ENCODE results near the gene ANKH. TPM values are rescaled to one million over a fixed set of nuclear protein-coding genes. Genes with fewer than 3 reads are reported as not detected.

Gene ANKH
- total RNA-seq, 1 experiment from 2014 or later: 53.2 TPM

DNA sequence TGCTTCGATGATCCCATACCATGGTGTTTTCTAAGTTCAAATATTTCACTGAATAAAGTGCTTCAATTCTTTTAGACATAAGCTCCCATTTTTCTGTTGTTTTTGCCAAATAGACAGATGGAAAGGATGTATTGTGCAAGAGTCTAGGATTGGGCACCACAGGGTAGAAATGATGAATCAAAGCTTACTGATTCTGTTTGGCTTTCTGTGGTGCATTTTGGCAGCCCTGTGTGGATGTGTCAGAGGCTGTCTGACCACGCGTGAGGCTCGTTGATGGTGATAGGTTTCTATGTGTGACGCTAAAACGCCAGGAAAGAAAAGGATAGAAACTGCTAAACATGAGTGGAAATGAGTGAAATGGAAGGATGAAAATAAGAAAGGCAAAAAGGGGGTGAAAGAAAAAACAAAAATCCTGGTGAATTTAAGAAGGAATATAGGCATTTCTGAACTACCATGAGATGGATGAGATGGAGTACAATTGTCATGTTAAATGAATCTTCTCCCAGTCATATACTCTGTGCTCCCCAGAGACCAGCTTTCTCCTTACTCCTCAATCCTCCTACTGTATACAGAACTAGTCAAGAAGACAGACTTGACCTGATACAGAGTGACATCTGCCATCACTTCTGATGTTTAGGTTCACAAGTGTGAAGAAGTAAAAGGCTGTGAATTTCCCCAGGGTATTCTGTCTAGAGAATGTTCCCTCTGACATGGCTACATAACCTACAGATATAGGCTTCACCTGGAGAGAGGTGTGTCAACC lies 54.4 kb downstream of the ANKH start:
- Mint-ChIP-seq H3K4me3 (ENCODE audit: low read depth, unreplicated experiment) (no peak overlapping the region), H3K27ac (ENCODE audit: unreplicated experiment) (no peak overlapping the region), H3K36me3 (ENCODE audit: insufficient read depth, unreplicated experiment) (no peaks in the 10 kb centered on the region), H3K4me1 (ENCODE audit: low read depth, unreplicated experiment) (peaks cover 8% of the 10 kb centered on the region), H3K27me3 (ENCODE audit: unreplicated experiment) (no peaks in the 10 kb centered on the region), H3K9me3 (ENCODE audit: low read depth, unreplicated experiment) (no peaks in the 10 kb centered on the region)
- intact Hi-C loops (cut with micrococcal nuclease; ENCODE audit: unreplicated experiment): no loop called here
- no TSS peak for BruUV-seq (replicated peaks)
- TF ChIP-seq, protein P1, sequence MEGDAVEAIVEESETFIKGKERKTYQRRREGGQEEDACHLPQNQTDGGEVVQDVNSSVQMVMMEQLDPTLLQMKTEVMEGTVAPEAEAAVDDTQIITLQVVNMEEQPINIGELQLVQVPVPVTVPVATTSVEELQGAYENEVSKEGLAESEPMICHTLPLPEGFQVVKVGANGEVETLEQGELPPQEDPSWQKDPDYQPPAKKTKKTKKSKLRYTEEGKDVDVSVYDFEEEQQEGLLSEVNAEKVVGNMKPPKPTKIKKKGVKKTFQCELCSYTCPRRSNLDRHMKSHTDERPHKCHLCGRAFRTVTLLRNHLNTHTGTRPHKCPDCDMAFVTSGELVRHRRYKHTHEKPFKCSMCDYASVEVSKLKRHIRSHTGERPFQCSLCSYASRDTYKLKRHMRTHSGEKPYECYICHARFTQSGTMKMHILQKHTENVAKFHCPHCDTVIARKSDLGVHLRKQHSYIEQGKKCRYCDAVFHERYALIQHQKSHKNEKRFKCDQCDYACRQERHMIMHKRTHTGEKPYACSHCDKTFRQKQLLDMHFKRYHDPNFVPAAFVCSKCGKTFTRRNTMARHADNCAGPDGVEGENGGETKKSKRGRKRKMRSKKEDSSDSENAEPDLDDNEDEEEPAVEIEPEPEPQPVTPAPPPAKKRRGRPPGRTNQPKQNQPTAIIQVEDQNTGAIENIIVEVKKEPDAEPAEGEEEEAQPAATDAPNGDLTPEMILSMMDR (IDR thresholded peaks at IDR 0.05; ENCODE audit: unreplicated experiment): no peak
- CTCF ChIA-PET: no interaction called here
- no peak for DNase-seq

DNA sequence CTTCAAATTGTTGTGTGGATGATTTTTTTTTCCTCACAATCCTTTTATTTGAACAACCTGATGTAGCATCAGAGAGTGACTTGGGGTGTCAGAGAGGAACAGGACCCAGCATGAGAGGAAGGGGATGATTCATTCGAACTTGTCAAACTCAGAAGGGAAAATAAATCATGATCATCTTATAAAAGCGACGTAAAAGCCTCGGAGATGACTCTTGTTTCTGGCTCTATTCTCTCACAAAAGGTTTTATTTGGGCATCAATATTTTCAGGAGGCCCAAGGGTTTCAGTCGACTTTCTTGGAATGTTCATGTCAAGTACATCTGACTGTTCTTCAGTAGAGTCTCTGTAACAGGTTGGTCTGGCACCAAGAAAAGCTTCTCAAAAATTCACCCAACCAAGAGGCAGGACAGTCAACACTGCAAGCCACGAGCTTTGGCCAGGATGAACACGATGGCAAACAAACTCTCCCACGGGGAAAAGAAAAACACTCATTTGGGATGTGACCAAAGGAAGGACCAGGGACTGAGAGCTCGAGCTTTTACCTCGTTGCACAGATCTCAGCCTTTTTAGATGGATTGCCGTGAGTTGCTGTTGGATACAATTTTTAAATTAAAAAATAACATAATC lies 55.1 kb downstream of the ANKH start:
- H3K27me3 Mint-ChIP-seq (ENCODE audit: unreplicated experiment): no peaks in the 10 kb centered on the region
- CTCF ChIA-PET: no interaction called here

DNA sequence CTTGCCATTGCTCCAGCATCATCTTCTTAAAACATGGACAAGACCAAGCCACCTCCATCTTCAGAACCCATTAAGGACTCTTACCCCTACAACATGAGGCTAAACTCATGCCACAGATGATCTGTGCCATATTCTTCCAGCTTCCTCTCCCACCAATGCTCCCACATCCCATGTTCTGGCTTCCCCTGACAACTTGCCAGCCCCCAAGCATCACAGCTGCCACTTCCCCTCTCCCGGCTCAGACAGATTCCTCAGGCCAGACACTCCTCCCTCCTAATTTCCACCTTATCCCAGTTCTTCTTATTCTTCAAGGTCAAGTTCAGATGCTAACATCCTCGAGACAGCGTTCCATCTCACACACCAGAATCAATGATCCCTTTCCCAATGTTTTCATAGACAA lies 57.8 kb downstream of the ANKH start:
- TF ChIP-seq, protein P1 (IDR thresholded peaks at IDR 0.05; ENCODE audit: unreplicated experiment): no peak
- CTCF ChIA-PET: interaction anchor here (0.6 kb wide), 1 partner anchor 32 kb away, joined by 3 read pairs; no protein-coding TSS in a partner anchor
- peaks cover 8% of the 10 kb centered on the region for H3K36me3 Mint-ChIP-seq (ENCODE audit: insufficient read depth, unreplicated experiment)
- H3K9me3 Mint-ChIP-seq (ENCODE audit: low read depth, unreplicated experiment): no peaks in the 10 kb centered on the region
- no peak for DNase-seq
- no peak overlapping the region for H3K27ac Mint-ChIP-seq (ENCODE audit: unreplicated experiment)
- no peaks in the 10 kb centered on the region for H3K27me3 Mint-ChIP-seq (ENCODE audit: unreplicated experiment)
- intact Hi-C loops (cut with micrococcal nuclease; ENCODE audit: unreplicated experiment): loop anchor here (5.0 kb wide), 1 partner anchor 194 kb away; no protein-coding TSS in a partner anchor
- H3K4me1 Mint-ChIP-seq (ENCODE audit: low read depth, unreplicated experiment): peaks cover 19% of the 10 kb centered on the region
- no peak overlapping the region for H3K4me3 Mint-ChIP-seq (ENCODE audit: low read depth, unreplicated experiment)
- BruUV-seq (replicated peaks): no TSS peak

More for the DNA sequence above, 55.1 kb downstream of the ANKH start:
- Mint-ChIP-seq H3K36me3 (ENCODE audit: insufficient read depth, unreplicated experiment) (no peaks in the 10 kb centered on the region), H3K9me3 (ENCODE audit: low read depth, unreplicated experiment) (no peaks in the 10 kb centered on the region), H3K4me1 (ENCODE audit: low read depth, unreplicated experiment) (peaks cover 9% of the 10 kb centered on the region), H3K4me3 (ENCODE audit: low read depth, unreplicated experiment) (no peak overlapping the region), H3K27ac (ENCODE audit: unreplicated experiment) (no peak overlapping the region)
- DNase-seq: no peak
- BruUV-seq (replicated peaks): no TSS peak
- intact Hi-C loops (cut with micrococcal nuclease; ENCODE audit: unreplicated experiment): no loop called here
- TF ChIP-seq, protein P1 (IDR thresholded peaks at IDR 0.05; ENCODE audit: unreplicated experiment): no peak

DNA sequence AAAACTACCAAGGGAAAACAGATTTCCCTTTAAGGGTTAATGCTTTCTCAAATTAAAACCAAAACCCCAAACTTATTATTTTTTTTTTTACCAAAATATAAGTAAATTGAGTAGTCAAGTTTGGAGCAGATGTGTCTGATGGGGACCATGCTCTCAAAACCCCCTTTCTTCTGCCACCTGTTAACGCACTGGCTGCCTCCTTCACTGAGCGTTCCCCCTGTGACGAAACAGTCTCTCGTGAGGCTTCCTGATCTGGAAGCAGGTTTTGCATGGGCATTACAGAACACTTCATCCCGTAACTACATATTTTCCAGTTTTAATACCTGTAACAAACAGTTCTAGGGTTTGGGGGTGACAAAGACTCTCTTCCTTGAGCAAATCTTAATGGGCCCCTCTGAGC lies 59.4 kb downstream of the ANKH start:
- TF ChIP-seq, protein P1 (IDR thresholded peaks at IDR 0.05; ENCODE audit: unreplicated experiment): no peak
- Mint-ChIP-seq H3K36me3 (ENCODE audit: insufficient read depth, unreplicated experiment) (peaks cover 8% of the 10 kb centered on the region), H3K4me3 (ENCODE audit: low read depth, unreplicated experiment) (no peak overlapping the region), H3K27ac (ENCODE audit: unreplicated experiment) (no peak overlapping the region), H3K4me1 (ENCODE audit: low read depth, unreplicated experiment) (peaks cover 26% of the 10 kb centered on the region), H3K9me3 (ENCODE audit: low read depth, unreplicated experiment) (no peaks in the 10 kb centered on the region), H3K27me3 (ENCODE audit: unreplicated experiment) (no peaks in the 10 kb centered on the region)
- no TSS peak for BruUV-seq (replicated peaks)
- no peak for DNase-seq
- CTCF ChIA-PET: no interaction called here
- intact Hi-C loops (cut with micrococcal nuclease; ENCODE audit: unreplicated experiment): loop anchor here (5.0 kb wide), 1 partner anchor 195 kb away; no protein-coding TSS in a partner anchor
